T-cell (primary cell): ENCODE data around the gene SOX13. TPM values are rescaled to one million over a fixed set of nuclear protein-coding genes. Genes with fewer than 3 reads are reported as not detected.

Source experiments
- ATAC-seq, 4 experiments: fragments of 200-7000 bp in 3 of 4; fragments of 150-1000 bp in 1 of 4; cut with Tn5 transposase; replicated peaks in 1 of 4; 1 replicate in 3 of 4; 2 replicates in 1 of 4; pipeline ENCODE4 v1.10.0; 2021; ENCODE audit warnings: moderate library complexity in 3 of 4, mild to moderate bottlenecking in 2 of 4, moderate number of reproducible peaks in 1 of 4
- CTCF ChIA-PET, 2 donors: fragments of 300-600 bp; sonication (Branson Sonifier 250); formaldehyde crosslinking; loops; one replicate each; lab custom pipeline; 2022; ENCODE audit warnings: antibody characterized with exemption in 2 of 2; lab: Charles Lee
- POLR2A ChIA-PET, 2 donors: fragments of 300-600 bp; sonication (Branson Sonifier 250); formaldehyde crosslinking; loops; one replicate each; lab custom pipeline; 2022; ENCODE audit warnings: antibody characterized with exemption in 2 of 2; lab: Charles Lee
- DNase-seq, 35 experiments: peaks; one replicate each; pipeline versions ENCODE4 v3.0.0 to v3.0.0-alpha.2; 2013 to 2023
- H3K27ac ChIP-seq: one replicate; pipeline ENCODE4 v1.5.1; 2013; ENCODE audit warnings: low read length
- H3K27me3 ChIP-seq, 2 experiments: replicated peaks in 1 of 2; 1 replicate in 1 of 2; 2 replicates in 1 of 2; pipeline versions ENCODE4 v1.6.1 to v1.7.0; 2013; ENCODE audit warnings: low read length in 1 of 2, mixed read lengths in 1 of 2; ENCODE audit not compliant: control insufficient read depth in 2 of 2, insufficient read depth in 2 of 2; ENCODE audit errors: extremely low read depth in 1 of 2
- H3K36me3 ChIP-seq, 2 donors: 1 replicate in 1 of 2; 2 replicates in 1 of 2; pipeline versions ENCODE4 v1.6.1 to v1.7.0; 2013; ENCODE audit warnings: low read length in 1 of 2; ENCODE audit not compliant: control insufficient read depth in 2 of 2, insufficient read depth in 1 of 2; ENCODE audit errors: extremely low read depth in 1 of 2
- H3K4me1 ChIP-seq, 2 experiments: 1 replicate in 1 of 2; 2 replicates in 1 of 2; pipeline versions ENCODE4 v1.6.1 to v1.7.0; 2013; ENCODE audit warnings: low read length in 2 of 2, mixed read lengths in 1 of 2; ENCODE audit not compliant: insufficient read depth in 2 of 2, control insufficient read depth in 1 of 2; ENCODE audit errors: extremely low read depth in 1 of 2
- H3K4me3 ChIP-seq, 2 donors: 1 replicate in 1 of 2; 2 replicates in 1 of 2; pipeline versions ENCODE4 v1.5.1 to v1.7.0; 2013; ENCODE audit warnings: mild to moderate bottlenecking in 2 of 2, low read length in 1 of 2, moderate library complexity in 1 of 2; ENCODE audit not compliant: control insufficient read depth in 1 of 2; ENCODE audit errors: extremely low read depth in 1 of 2
- H3K9me3 ChIP-seq: 2 replicates; pipeline ENCODE4 v1.7.0; 2013
- H3K27ac Mint-ChIP-seq, 2 donors: one replicate each; pipeline ENCODE4 v1.8.0; 2020 to 2021; ENCODE audit warnings: mild to moderate bottlenecking in 2 of 2, mixed read lengths in 2 of 2
- H3K27me3 Mint-ChIP-seq, 2 donors: one replicate each; pipeline ENCODE4 v1.8.0; 2021 to 2022; ENCODE audit warnings: mixed read lengths in 2 of 2
- H3K36me3 Mint-ChIP-seq: one replicate; pipeline ENCODE4 v1.8.0; 2021; ENCODE audit warnings: mixed read lengths
- H3K4me1 Mint-ChIP-seq, 3 donors: one replicate each; pipeline ENCODE4 v1.8.0; 2020 to 2022; ENCODE audit warnings: mixed read lengths in 3 of 3, mild to moderate bottlenecking in 1 of 3
- H3K4me3 Mint-ChIP-seq, 3 donors: one replicate each; pipeline ENCODE4 v1.8.0; 2020 to 2022; ENCODE audit warnings: mild to moderate bottlenecking in 3 of 3, mixed read lengths in 3 of 3, moderate library complexity in 3 of 3
- H3K9me3 Mint-ChIP-seq, 3 donors: one replicate each; pipeline ENCODE4 v1.8.0; 2020 to 2022; ENCODE audit warnings: mixed read lengths in 3 of 3
- WGBS: methylation state at CpG from one replicate; pipeline ENCODE4 v1.1.5; 2013; ENCODE audit warnings: missing lambda C conversion rate; ENCODE audit not compliant: insufficient coverage; 5-methylcytosine and 5-hydroxymethylcytosine counted together
- total RNA-seq, 35 experiments: library from RNA in 6 of 35; stranded (reverse) in 6 of 35; fragments of 120-200 nt in 1 of 35; gene quantifications; one replicate each; pipeline versions ENCODE4 v1.2.1 to v1.2.4 and lab custom pipeline; 2013 to 2026

Gene SOX13
- total RNA-seq, 5 donors from 2014 or later (not counting 1 experiment from before 2014, with no cell fraction given): 3.2 to 9.4 (median 5.2) TPM

DNA sequence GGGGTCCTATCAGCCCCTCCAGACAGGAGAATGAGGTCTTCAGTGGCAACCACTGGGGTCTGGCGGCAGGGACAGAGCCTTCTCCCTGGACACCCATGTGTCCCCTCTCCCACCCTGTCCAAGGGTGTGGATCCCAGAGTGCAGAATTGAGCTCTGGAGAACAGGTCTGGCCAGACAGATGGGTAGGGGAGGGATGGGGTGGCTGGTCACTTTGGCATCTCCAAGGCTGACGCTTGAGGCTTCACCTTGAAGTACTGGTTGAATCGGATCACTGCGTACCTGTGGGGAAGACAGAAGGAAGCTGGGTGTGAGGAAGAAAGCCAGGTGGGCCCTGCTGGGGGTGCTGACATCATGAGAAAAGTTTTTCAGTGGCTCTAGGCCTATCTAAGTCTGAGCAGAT lies 59.1 kb downstream of the SOX13 start:
- Mint-ChIP-seq H3K27me3 (no peaks in the 10 kb centered on the region), H3K4me1 (peaks cover 4 to 11% (median 6%) of the 10 kb centered on the region in 3 donors), H3K36me3 (no peaks in the 10 kb centered on the region), H3K27ac (no peak overlapping the region), H3K4me3 (no peak overlapping the region), H3K9me3 (no peaks in the 10 kb centered on the region)
- Histone ChIP-seq H3K36me3 (no peaks in the 10 kb centered on the region), H3K27ac (no peak overlapping the region), H3K4me3 (no peak overlapping the region), H3K9me3 (no peaks in the 10 kb centered on the region), H3K27me3 (peaks cover 0 to 14% of the 10 kb centered on the region in 2 experiments), H3K4me1 (peaks cover 0 to 8% of the 10 kb centered on the region in 2 experiments)
- no peak for DNase-seq
- no peak for ATAC-seq
- CTCF ChIA-PET: no interaction called here
- POLR2A ChIA-PET: no interaction called here
- WGBS: 77% methylated on average over 3 of the region's 4 CpGs

DNA sequence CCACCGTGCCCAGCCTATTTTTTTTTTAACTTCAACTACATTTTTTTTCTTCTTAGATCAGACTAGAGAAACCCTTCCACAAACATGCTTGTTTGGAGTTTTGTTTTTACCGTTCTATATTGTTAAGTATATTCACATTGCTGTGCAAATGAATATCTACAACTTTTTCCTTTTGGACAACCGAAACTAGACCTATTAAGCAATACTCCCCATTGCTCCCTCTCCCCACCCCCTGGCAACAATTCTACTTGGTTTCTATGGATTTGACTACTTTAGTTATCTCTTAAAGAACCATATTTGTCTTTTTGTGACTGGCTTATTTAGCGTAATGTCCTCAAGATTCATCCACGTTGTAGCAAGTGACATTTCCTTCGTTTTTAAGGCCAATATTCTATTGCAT lies 59.8 kb downstream of the SOX13 start:
- Histone ChIP-seq H3K4me1 (peaks cover 0 to 8% of the 10 kb centered on the region in 2 experiments), H3K9me3 (no peaks in the 10 kb centered on the region), H3K4me3 (no peak overlapping the region), H3K36me3 (no peaks in the 10 kb centered on the region), H3K27ac (no peak overlapping the region), H3K27me3 (peaks cover 0 to 14% of the 10 kb centered on the region in 2 experiments)
- no peaks in the 10 kb centered on the region for H3K36me3 Mint-ChIP-seq
- POLR2A ChIA-PET: no interaction called here
- H3K9me3 Mint-ChIP-seq: no peaks in the 10 kb centered on the region
- H3K4me1 Mint-ChIP-seq: peaks cover 4 to 11% (median 6%) of the 10 kb centered on the region in 3 donors
- WGBS: no CpG with 5 or more reads among the region's 6 CpGs
- no peak overlapping the region for H3K27ac Mint-ChIP-seq
- ATAC-seq: no peak
- no peak overlapping the region for H3K4me3 Mint-ChIP-seq
- no peaks in the 10 kb centered on the region for H3K27me3 Mint-ChIP-seq
- no peak for DNase-seq
- CTCF ChIA-PET: no interaction called here

DNA sequence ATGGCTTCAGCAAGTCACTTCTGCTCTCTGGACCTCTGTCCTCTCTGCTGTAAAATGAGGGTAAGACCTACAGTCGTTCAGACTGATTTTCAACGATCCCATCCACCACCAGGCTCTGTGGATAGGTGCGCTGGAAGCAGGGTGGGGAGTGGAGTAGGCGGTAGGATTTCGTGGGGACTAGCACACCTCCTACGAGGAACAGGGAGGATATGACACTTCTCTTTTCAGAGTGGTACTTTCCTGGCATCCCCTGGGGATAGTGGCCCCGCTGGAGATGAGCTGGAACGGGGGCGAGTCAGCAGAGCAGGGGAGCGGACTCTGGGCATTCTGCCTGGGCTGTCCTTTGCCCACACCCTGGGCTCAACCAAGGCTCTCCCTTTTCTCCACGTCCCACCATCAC lies 61.2 kb downstream of the SOX13 start:
- ChIA-PET POLR2A (no interaction called here), CTCF (no interaction called here)
- no CpG with 5 or more reads among the region's 11 CpGs for WGBS

DNA sequence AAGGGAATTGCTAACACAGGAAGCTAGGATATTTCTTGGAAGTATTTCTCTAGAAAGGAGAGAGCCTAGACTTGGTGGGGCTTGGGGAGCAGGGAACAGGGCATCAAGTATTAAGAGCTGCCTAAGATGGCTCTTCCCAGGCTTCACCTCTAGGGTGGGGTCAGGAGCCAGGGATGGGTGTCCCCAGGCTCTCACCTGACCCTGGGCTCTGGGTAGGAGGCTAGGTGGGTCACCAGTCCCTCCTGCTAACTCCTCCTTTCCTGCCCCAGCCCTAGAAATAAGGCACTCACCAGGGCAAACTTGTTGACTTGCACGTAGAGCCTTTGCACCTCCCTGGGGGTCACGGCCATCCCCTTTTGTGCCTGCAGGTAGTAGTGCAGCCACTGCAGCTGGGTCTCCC lies 63.9 kb downstream of the SOX13 start:
- peaks cover 11% of the 10 kb centered on the region for H3K36me3 Mint-ChIP-seq
- H3K9me3 Mint-ChIP-seq: no peaks in the 10 kb centered on the region
- H3K9me3 ChIP-seq: no peaks in the 10 kb centered on the region
- H3K27ac Mint-ChIP-seq: no peak overlapping the region
- no peak overlapping the region for H3K4me3 ChIP-seq
- no peak overlapping the region for H3K4me3 Mint-ChIP-seq
- H3K4me1 Mint-ChIP-seq: no peaks in the 10 kb centered on the region
- H3K4me1 ChIP-seq: no peaks in the 10 kb centered on the region
- ChIA-PET POLR2A (no interaction called here), CTCF (interaction anchor here (0.6 to 0.8 kb wide), 2 partner anchors 48 to 270 kb away, joined by 5 read pairs; no protein-coding TSS in a partner anchor)
- WGBS: 76% methylated on average over 2 of the region's 2 CpGs
- no peak overlapping the region for H3K27ac ChIP-seq
- H3K36me3 ChIP-seq: no peaks in the 10 kb centered on the region
- no peak for ATAC-seq
- DNase-seq: no peak
- no peaks in the 10 kb centered on the region for H3K27me3 Mint-ChIP-seq
- H3K27me3 ChIP-seq: no peaks in the 10 kb centered on the region

More for the DNA sequence above, 61.2 kb downstream of the SOX13 start:
- H3K27me3 Mint-ChIP-seq: no peaks in the 10 kb centered on the region
- peaks cover 4% of the 10 kb centered on the region for H3K36me3 Mint-ChIP-seq
- H3K4me1 Mint-ChIP-seq: peaks cover 1 to 4% (median 3%) of the 10 kb centered on the region in 3 donors
- ATAC-seq (no peak), DNase-seq (no peak)
- Histone ChIP-seq H3K27me3 (peaks cover 0 to 14% of the 10 kb centered on the region in 2 experiments), H3K4me1 (peaks cover 0 to 4% of the 10 kb centered on the region in 2 experiments), H3K9me3 (no peaks in the 10 kb centered on the region), H3K4me3 (no peak overlapping the region), H3K36me3 (no peaks in the 10 kb centered on the region), H3K27ac (no peak overlapping the region)
- no peak overlapping the region for H3K4me3 Mint-ChIP-seq
- no peak overlapping the region for H3K27ac Mint-ChIP-seq
- no peaks in the 10 kb centered on the region for H3K9me3 Mint-ChIP-seq

DNA sequence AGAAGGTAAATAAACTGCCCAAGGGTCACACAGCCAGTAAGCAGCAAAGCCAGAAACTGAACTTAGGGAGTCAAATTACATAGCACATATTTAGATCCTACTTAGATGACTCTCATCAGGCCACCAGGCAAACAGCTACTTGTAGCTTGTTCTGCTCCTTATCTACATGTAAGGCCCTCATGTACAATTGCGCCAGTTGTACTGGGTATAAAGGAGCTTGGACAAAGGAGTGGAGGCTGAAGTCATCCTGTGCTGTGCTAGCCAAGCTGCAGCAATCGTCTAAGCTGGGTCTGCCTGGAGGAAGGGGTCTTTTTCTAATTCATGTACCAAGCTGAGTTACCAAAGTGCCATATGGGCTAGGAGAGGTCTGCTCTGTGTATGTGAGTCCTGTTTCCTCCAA lies 66.2 kb downstream of the SOX13 start:
- H3K4me1 Mint-ChIP-seq: no peaks in the 10 kb centered on the region

DNA sequence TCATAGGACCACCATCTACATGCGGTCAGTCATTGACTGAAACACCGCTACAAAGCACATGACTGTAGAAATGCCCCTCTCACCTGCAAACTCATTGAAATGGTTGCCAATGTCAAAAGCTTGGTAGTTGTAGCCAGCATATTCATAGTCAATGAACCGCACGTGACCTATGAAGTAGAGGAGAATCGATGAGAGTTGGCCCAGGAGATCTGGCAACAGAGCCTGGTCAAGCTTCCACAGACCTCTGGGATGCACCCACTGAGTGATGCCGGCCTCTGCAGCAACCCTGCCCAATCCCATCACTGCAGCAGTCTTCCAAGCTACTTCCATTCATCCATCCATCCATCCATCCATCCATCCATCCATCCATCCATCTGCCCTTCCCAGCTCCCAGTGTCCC lies 67.0 kb downstream of the SOX13 start:
- H3K27ac Mint-ChIP-seq: no peak overlapping the region
- Histone ChIP-seq H3K36me3 (no peaks in the 10 kb centered on the region), H3K27me3 (no peaks in the 10 kb centered on the region), H3K9me3 (no peaks in the 10 kb centered on the region), H3K4me1 (no peaks in the 10 kb centered on the region), H3K27ac (no peak overlapping the region), H3K4me3 (no peak overlapping the region)
- POLR2A ChIA-PET: no interaction called here
- CTCF ChIA-PET: interaction anchor here in 1 of 2 donors (0.6 kb wide), 1 partner anchor 113 kb away, joined by 3 read pairs; no protein-coding TSS in a partner anchor
- H3K4me1 Mint-ChIP-seq: no peaks in the 10 kb centered on the region
- H3K36me3 Mint-ChIP-seq: peaks cover 11% of the 10 kb centered on the region
- no peak overlapping the region for H3K4me3 Mint-ChIP-seq
- no peaks in the 10 kb centered on the region for H3K9me3 Mint-ChIP-seq
- 100% methylated on average over 3 of the region's 6 CpGs for WGBS
- H3K27me3 Mint-ChIP-seq: no peaks in the 10 kb centered on the region
- no peak for DNase-seq
- ATAC-seq: no peak

More for the DNA sequence above, 66.2 kb downstream of the SOX13 start:
- Mint-ChIP-seq H3K27me3 (no peaks in the 10 kb centered on the region), H3K9me3 (no peaks in the 10 kb centered on the region), H3K27ac (no peak overlapping the region), H3K36me3 (peaks cover 11% of the 10 kb centered on the region), H3K4me3 (no peak overlapping the region)
- ChIA-PET CTCF (interaction anchor here in 1 of 2 donors (0.5 to 0.6 kb wide), 2 partner anchors 232 to 273 kb away, joined by 3 to 5 read pairs; no protein-coding TSS in a partner anchor), POLR2A (no interaction called here)
- ATAC-seq (no peak), DNase-seq (no peak)
- Histone ChIP-seq H3K27ac (no peak overlapping the region), H3K36me3 (no peaks in the 10 kb centered on the region), H3K9me3 (no peaks in the 10 kb centered on the region), H3K4me3 (no peak overlapping the region), H3K4me1 (no peaks in the 10 kb centered on the region), H3K27me3 (no peaks in the 10 kb centered on the region)
- WGBS: 80% methylated on average over 2 of the region's 2 CpGs
